Keratinocyte (primary cell): ENCODE results near the gene BHLHA9.

Experiments
- EZH2 ChIP-seq: IDR thresholded peaks from one replicate; pipeline ENCODE4 v1.6.1; 2012; ENCODE audit warnings: inconsistent platforms, mild to moderate bottlenecking, low read length, moderate library complexity
- TF ChIP-seq, protein P1 (sequence below), 3 experiments: IDR thresholded peaks in 1 of 3; conservative IDR thresholded peaks in 1 of 3; optimal IDR thresholded peaks in 1 of 3; 2 replicates in 2 of 3; 3 replicates in 1 of 3; pipeline versions ENCODE3 to v1.5.1; 2011; ENCODE audit warnings: low read length in 3 of 3, mild to moderate bottlenecking in 3 of 3, moderate library complexity in 2 of 3, control low read depth in 1 of 3, inconsistent platforms in 1 of 3; ENCODE audit not compliant: insufficient read depth in 2 of 3; ENCODE audit errors: extremely low read depth in 1 of 3

DNA sequence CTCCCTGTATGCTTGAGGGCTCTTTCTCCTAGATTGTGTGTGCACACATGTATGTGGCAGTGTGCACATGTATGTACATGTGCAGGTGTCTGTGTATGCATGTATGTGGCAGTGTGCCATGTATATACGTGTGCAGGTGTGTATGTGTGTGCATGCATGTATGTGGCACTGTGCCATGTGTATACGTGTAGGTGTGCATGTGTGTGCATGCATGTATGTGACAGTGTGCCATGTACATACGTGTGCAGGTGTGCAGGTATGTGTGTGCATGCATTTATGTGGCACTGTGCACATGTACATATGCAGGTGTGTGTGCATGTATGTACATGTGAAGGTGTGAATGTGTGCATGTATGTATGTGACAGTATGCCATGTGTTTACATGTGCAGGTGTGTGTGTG, 43.9 kb upstream of the BHLHA9 start:
- TF ChIP-seq, protein P1, sequence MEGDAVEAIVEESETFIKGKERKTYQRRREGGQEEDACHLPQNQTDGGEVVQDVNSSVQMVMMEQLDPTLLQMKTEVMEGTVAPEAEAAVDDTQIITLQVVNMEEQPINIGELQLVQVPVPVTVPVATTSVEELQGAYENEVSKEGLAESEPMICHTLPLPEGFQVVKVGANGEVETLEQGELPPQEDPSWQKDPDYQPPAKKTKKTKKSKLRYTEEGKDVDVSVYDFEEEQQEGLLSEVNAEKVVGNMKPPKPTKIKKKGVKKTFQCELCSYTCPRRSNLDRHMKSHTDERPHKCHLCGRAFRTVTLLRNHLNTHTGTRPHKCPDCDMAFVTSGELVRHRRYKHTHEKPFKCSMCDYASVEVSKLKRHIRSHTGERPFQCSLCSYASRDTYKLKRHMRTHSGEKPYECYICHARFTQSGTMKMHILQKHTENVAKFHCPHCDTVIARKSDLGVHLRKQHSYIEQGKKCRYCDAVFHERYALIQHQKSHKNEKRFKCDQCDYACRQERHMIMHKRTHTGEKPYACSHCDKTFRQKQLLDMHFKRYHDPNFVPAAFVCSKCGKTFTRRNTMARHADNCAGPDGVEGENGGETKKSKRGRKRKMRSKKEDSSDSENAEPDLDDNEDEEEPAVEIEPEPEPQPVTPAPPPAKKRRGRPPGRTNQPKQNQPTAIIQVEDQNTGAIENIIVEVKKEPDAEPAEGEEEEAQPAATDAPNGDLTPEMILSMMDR (optimal IDR thresholded peaks at IDR 0.05 in 1 of 3, IDR thresholded peaks at IDR 0.05 in 1 of 3, conservative IDR thresholded peaks at IDR 0.05 in 1 of 3; ENCODE audit: extremely low read depth in 1 of 3, insufficient read depth in 2 of 3, low read length in 3 of 3): no peak
- TF ChIP-seq EZH2: no peak
